ENCODE data around the gene DSCAML1. TPM values are rescaled to one million over a fixed set of nuclear protein-coding genes. Genes with fewer than 3 reads are reported as not detected.

Gene DSCAML1
- total and polyA plus RNA-seq, 2 of the 8 experiments (the other 6 are each of a cell fraction or from before 2014, with no cell fraction given): 0.19 to 0.24 TPM

DNA sequence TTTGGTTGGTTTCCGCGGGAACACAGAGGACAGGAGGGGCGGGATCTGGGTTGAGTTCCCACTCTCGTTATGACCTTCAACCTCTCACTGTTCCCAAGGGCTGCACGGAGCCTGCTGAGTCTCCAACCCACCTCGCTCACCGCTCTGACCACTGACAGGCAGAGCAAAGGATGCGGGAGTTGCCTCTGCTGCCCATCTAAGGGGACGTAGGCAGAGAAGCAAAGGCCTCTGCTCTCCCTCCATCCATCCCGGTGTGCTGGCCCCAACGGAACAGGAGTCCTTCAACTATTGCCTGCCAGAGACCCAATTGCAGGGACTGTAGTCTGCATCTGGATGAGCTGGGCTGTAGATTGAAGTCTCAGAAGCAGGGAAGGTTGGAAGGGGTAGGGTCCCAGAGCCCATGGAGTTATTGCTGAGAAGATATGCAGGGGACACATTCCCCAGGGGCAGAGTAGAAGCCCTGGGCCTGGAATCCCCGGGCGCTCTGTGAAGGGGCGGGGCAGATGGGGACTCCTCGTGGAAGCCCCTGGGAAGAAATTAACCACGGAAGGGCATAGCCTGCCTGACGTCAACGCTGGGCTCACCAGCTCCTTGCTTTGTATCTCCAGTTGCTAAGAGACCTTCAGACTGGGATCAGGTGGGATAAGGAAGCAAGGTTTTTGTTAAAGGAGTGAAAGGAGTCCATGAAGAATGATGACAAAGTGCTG lies 40.2 kb upstream of the DSCAML1 start:
- H2BK15ac ChIP-seq (ENCODE audit: low read length): no peak overlapping the region
- H2AFZ ChIP-seq (ENCODE audit: low read length): no peak overlapping the region
- H4K5ac ChIP-seq (ENCODE audit: insufficient read length, low read depth, low read length): no peak overlapping the region
- no peak for FAIRE-seq
- H3K23ac ChIP-seq (ENCODE audit: insufficient read length): no peak overlapping the region
- H3K23me2 ChIP-seq (ENCODE audit: low read depth, low read length): no peaks in the 10 kb centered on the region; the same call in 1 of the 2 replicates
- no peak overlapping the region for H2BK5ac ChIP-seq (ENCODE audit: low read depth, low read length)
- WGBS, 2 experiments (ENCODE audit: extremely low coverage in 1 of 2, insufficient coverage in 1 of 2, insufficient read length in 1 of 2, insufficient replicate concordance in 2 of 2, low coverage in 1 of 2, low lambda C conversion rate in 2 of 2, missing lambda C conversion rate in 1 of 2): 86% methylated on average over 18 of the region's 18 CpGs; no CpG with 5 or more reads in 1 of the 2 experiments
- no peaks in the 10 kb centered on the region for H3K79me1 ChIP-seq (ENCODE audit: low read depth, low read length)
- H2BK12ac ChIP-seq (ENCODE audit: low read depth, low read length): no peak overlapping the region
- H2AK5ac ChIP-seq (ENCODE audit: low read depth, low read length): no peak overlapping the region
- H3K79me2 ChIP-seq (ENCODE audit: control insufficient read depth in 1 of 2, insufficient read depth in 2 of 2, low read length in 2 of 2): no peaks in the 10 kb centered on the region
- ChIA-PET CTCF (ENCODE audit: partially characterized antibody) (interaction anchor here (1.3 to 11.9 kb wide), 2 partner anchors 30 to 110 kb away, joined by 3 to 91 read pairs; no protein-coding TSS in a partner anchor), POLR2A (ENCODE audit: partially characterized antibody) (interaction anchor here (0.7 kb wide), 1 partner anchor 100 kb away, joined by 4 read pairs; no protein-coding TSS in a partner anchor)
- TF ChIP-seq NRF1 (IDR thresholded peaks at IDR 0.05; ENCODE audit: low read depth, low read length) (no peak), SAP30 (IDR thresholded peaks at IDR 0.05; ENCODE audit: insufficient read depth, insufficient replicate concordance, low read length) (no peak), SP1 (IDR thresholded peaks at IDR 0.05; ENCODE audit: low read depth, low read length) (no peak), CBX8 (IDR thresholded peaks at IDR 0.05; ENCODE audit: borderline replicate concordance, low read depth, low read length) (no peak), RBBP5 (IDR thresholded peaks at IDR 0.05; ENCODE audit: borderline replicate concordance, low read depth, low read length) (no peak), MAFK (IDR thresholded peaks at IDR 0.05; ENCODE audit: low read depth, low read length) (no peak), CEBPB (IDR thresholded peaks at IDR 0.05; ENCODE audit: low read depth, low read length) (no peak), BCL11A (IDR thresholded peaks at IDR 0.05; ENCODE audit: low read depth in 2 of 2, low read length in 2 of 2) (no peak)
- H3K4me1 ChIP-seq (replicated peaks in 1 of 4; ENCODE audit: control insufficient read depth in 3 of 4, insufficient read depth in 4 of 4, low read length in 3 of 4): peaks cover 0 to 6% (median 0%) of the 10 kb centered on the region in 4 experiments; a peak in 2 of 7 replicates
- H4K20me1 ChIP-seq (replicated peaks in 1 of 2; ENCODE audit: control insufficient read depth in 1 of 2, insufficient read depth in 2 of 2, low read length in 2 of 2): no peaks in the 10 kb centered on the region
- no peak for DNase-seq (ENCODE audit: low read depth in 1 of 2, low spot score in 2 of 2)
- H3K27me3 ChIP-seq (replicated peaks in 1 of 4; ENCODE audit: control insufficient read depth in 3 of 4, extremely low read depth in 1 of 4, insufficient read depth in 3 of 4, low read length in 3 of 4): no peaks in the 10 kb centered on the region
- no peak overlapping the region for H3K56ac ChIP-seq (replicated peaks; ENCODE audit: insufficient read length, low read depth, low read length)
- H2BK20ac ChIP-seq (ENCODE audit: low read length): no peak overlapping the region
- H3K14ac ChIP-seq (ENCODE audit: insufficient read length): no peak overlapping the region
- H3K4me2 ChIP-seq (ENCODE audit: insufficient read depth in 1 of 2, low read depth in 2 of 2, low read length in 2 of 2): no peak overlapping the region
- H4K91ac ChIP-seq (replicated peaks; ENCODE audit: insufficient read length, low read length): no peak overlapping the region
- H2BK120ac ChIP-seq (replicated peaks; ENCODE audit: low read depth, low read length): no peak overlapping the region
- no peak overlapping the region for H3K4ac ChIP-seq (replicated peaks; ENCODE audit: insufficient read length, low read depth, low read length)
- no peak overlapping the region for H3K27ac ChIP-seq (ENCODE audit: low read depth, low read length)
- H4K8ac ChIP-seq (ENCODE audit: extremely low read depth, insufficient read depth, low read length): no peak overlapping the region
- no peak overlapping the region for H3K4me3 ChIP-seq (ENCODE audit: extremely low read depth in 1 of 4, insufficient read depth in 2 of 4, low read depth in 3 of 4, low read length in 4 of 4)
- H3K9me3 ChIP-seq (ENCODE audit: insufficient read depth in 2 of 2, low read depth in 1 of 2, low read length in 1 of 2): no peaks in the 10 kb centered on the region
- no peaks in the 10 kb centered on the region; a peak in 1 of 8 replicates for H3K36me3 ChIP-seq (ENCODE audit: control insufficient read depth in 2 of 4, insufficient read depth in 4 of 4, low read length in 3 of 4)
- no peak overlapping the region for H3K18ac ChIP-seq (ENCODE audit: extremely low read depth, low read length)
- no peak overlapping the region for H3K9ac ChIP-seq (replicated peaks in 1 of 4; ENCODE audit: extremely low read depth in 1 of 4, low read depth in 3 of 4, low read length in 3 of 4)

Measured in H1 (cell line).